H1 (cell line): ENCODE results near the gene ITGA6.

Experiments used
- CEBPB ChIP-seq: IDR thresholded peaks from 2 replicates; pipeline ENCODE4 v1.6.1; 2012; ENCODE audit warnings: low read depth, low read length
- CHD1 ChIP-seq: IDR thresholded peaks from 2 replicates; pipeline ENCODE4 v1.6.1; 2012; ENCODE audit warnings: low read depth, low read length, improper control_type of control experiment
- CTCF ChIP-seq, 3 experiments: IDR thresholded peaks; 1 replicate in 2 of 3; 2 replicates in 1 of 3; pipeline versions ENCODE4 v1.5.1 to v1.6.1; 2011; ENCODE audit warnings: low read length in 3 of 3, mild to moderate bottlenecking in 3 of 3, inconsistent platforms in 2 of 3, low read depth in 1 of 3, moderate library complexity in 1 of 3; ENCODE audit not compliant: insufficient read depth in 1 of 3; ENCODE audit errors: control extremely low read depth in 1 of 3
- HDAC2 ChIP-seq, 2 experiments: fragments of 300-600 bp in 1 of 2; sonication (generic) in 1 of 2; IDR thresholded peaks; 2 replicates each; pipeline ENCODE4 v1.6.1; 2011 to 2012; ENCODE audit warnings: low read depth in 2 of 2, low read length in 2 of 2, mild to moderate bottlenecking in 2 of 2, moderate library complexity in 2 of 2, borderline replicate concordance in 1 of 2, inconsistent platforms in 1 of 2
- POLR2A ChIP-seq, 2 experiments: IDR thresholded peaks; 1 replicate in 1 of 2; 2 replicates in 1 of 2; pipeline ENCODE4 v1.6.1; 2011; ENCODE audit warnings: low read depth in 2 of 2, low read length in 2 of 2, mild to moderate bottlenecking in 2 of 2; ENCODE audit errors: control extremely low read depth in 1 of 2
- POLR2AphosphoS5 ChIP-seq: IDR thresholded peaks from 2 replicates; pipeline ENCODE4 v1.6.1; 2011; ENCODE audit warnings: low read depth, low read length
- SP4 ChIP-seq: IDR thresholded peaks from 2 replicates; pipeline ENCODE4 v1.6.1; 2012; ENCODE audit warnings: low read length, inconsistent platforms
- SRF ChIP-seq: IDR thresholded peaks from 2 replicates; pipeline ENCODE4 v1.6.1; 2011; ENCODE audit warnings: mild to moderate bottlenecking, low read depth, low read length, moderate library complexity

GRCh38 chr2:172399765-172400164, 27.6 kb upstream of the ITGA6 start:
- no peak for TF ChIP-seq SRF
- TF ChIP-seq CTCF (IDR thresholded peaks at IDR 0.05; ENCODE audit: control extremely low read depth in 1 of 3, insufficient read depth in 1 of 3, low read depth in 1 of 3, low read length in 3 of 3), result no peak
- no peak for TF ChIP-seq POLR2A (IDR thresholded peaks at IDR 0.05; ENCODE audit: control extremely low read depth in 1 of 2, low read depth in 2 of 2, low read length in 2 of 2)
- TF ChIP-seq HDAC2 (IDR thresholded peaks at IDR 0.05; ENCODE audit: borderline replicate concordance in 1 of 2, low read depth in 2 of 2, low read length in 2 of 2), result no peak
- TF ChIP-seq CEBPB, result no peak
- no peak for TF ChIP-seq CHD1
- TF ChIP-seq POLR2AphosphoS5, result no peak
- TF ChIP-seq SP4, result no peak
